Glutamatergic neuron (in vitro differentiated cells): ENCODE data around the gene TAB3. TPM values are rescaled to one million over a fixed set of nuclear protein-coding genes. Genes with fewer than 3 reads are reported as not detected.

Experiments
- DNase-seq: peaks from one replicate; pipeline ENCODE4 v3.0.0; 2022
- H3K27ac Mint-ChIP-seq: one replicate; pipeline ENCODE4 v1.8.0; 2020; ENCODE audit warnings: mild to moderate bottlenecking, mixed read lengths, inconsistent platforms; ENCODE audit not compliant: unreplicated experiment
- H3K27me3 Mint-ChIP-seq: one replicate; pipeline ENCODE4 v1.8.0; 2020; ENCODE audit warnings: mild to moderate bottlenecking, moderate library complexity, mixed read lengths, inconsistent platforms; ENCODE audit not compliant: unreplicated experiment
- H3K36me3 Mint-ChIP-seq: one replicate; pipeline ENCODE4 v1.8.0; 2020; ENCODE audit warnings: mild to moderate bottlenecking, mixed read lengths, inconsistent platforms; ENCODE audit not compliant: unreplicated experiment
- H3K4me1 Mint-ChIP-seq: one replicate; pipeline ENCODE4 v1.8.0; 2020; ENCODE audit warnings: mild to moderate bottlenecking, low read depth, mixed read lengths, inconsistent platforms; ENCODE audit not compliant: unreplicated experiment
- H3K4me3 Mint-ChIP-seq: one replicate; pipeline ENCODE4 v1.8.0; 2020; ENCODE audit warnings: mild to moderate bottlenecking, mixed read lengths, inconsistent platforms; ENCODE audit not compliant: unreplicated experiment
- H3K9me3 Mint-ChIP-seq: one replicate; pipeline ENCODE4 v1.8.0; 2020; ENCODE audit warnings: mild to moderate bottlenecking, moderate library complexity, mixed read lengths, inconsistent platforms; ENCODE audit not compliant: unreplicated experiment
- CTCF ChIP-seq: fragments of 200-600 bp; sonication (generic); IDR thresholded peaks from one replicate; pipeline ENCODE4 v1.5.0; 2021; ENCODE audit not compliant: partially characterized antibody, unreplicated experiment
- total RNA-seq: library from RNA; stranded (reverse); fragmentation: NEBNext Ultra II Directional; extraction: Animal tissue kit (Norgen Biotek cat#: 25700); gene quantifications from one replicate; pipeline ENCODE4 v1.2.1, GENCODE V29; 2021; ENCODE audit not compliant: unreplicated experiment

The TAB3 gene
- total RNA-seq, 1 donor from 2014 or later = 19.9 TPM

- Mint-ChIP-seq H3K4me3 (no peak overlapping the region), H3K27me3 (no peaks in the 10 kb centered on the region), H3K4me1 (peaks cover 4% of the 10 kb centered on the region), H3K36me3 (no peaks in the 10 kb centered on the region), H3K27ac (no peak overlapping the region), H3K9me3 (no peaks in the 10 kb centered on the region)
- TF ChIP-seq CTCF = no peak
- DNase-seq = no peak
Measured at GRCh38 chrX:30881390-30881789, 7.7 kb downstream of the TAB3 start.

- no peak for TF ChIP-seq CTCF
- H3K4me3 Mint-ChIP-seq = no peak overlapping the region
- H3K27ac Mint-ChIP-seq = no peak overlapping the region
- H3K27me3 Mint-ChIP-seq = no peaks in the 10 kb centered on the region
- DNase-seq = no peak
- H3K9me3 Mint-ChIP-seq = no peaks in the 10 kb centered on the region
- H3K36me3 Mint-ChIP-seq = no peaks in the 10 kb centered on the region
- H3K4me1 Mint-ChIP-seq = peaks cover 4% of the 10 kb centered on the region
Measured at GRCh38 chrX:30880058-30880457, 9.0 kb downstream of the TAB3 start.

- TF ChIP-seq CTCF = no peak
- Mint-ChIP-seq H3K4me1 (peaks cover 4% of the 10 kb centered on the region), H3K4me3 (no peak overlapping the region), H3K27ac (no peak overlapping the region), H3K27me3 (no peaks in the 10 kb centered on the region), H3K36me3 (no peaks in the 10 kb centered on the region), H3K9me3 (no peaks in the 10 kb centered on the region)
- DNase-seq = no peak
Measured at GRCh38 chrX:30876367-30876766, 12.7 kb downstream of the TAB3 start.

- H3K36me3 Mint-ChIP-seq = no peaks in the 10 kb centered on the region
- H3K4me1 Mint-ChIP-seq = peaks cover 4% of the 10 kb centered on the region
- H3K27ac Mint-ChIP-seq = no peak overlapping the region
- H3K9me3 Mint-ChIP-seq = no peaks in the 10 kb centered on the region
- H3K27me3 Mint-ChIP-seq = no peaks in the 10 kb centered on the region
- no peak overlapping the region for H3K4me3 Mint-ChIP-seq
- TF ChIP-seq CTCF = no peak
- no peak for DNase-seq
Measured at GRCh38 chrX:30875957-30876356, 13.1 kb downstream of the TAB3 start.

GRCh38 chrX:30874851-30875250, 14.2 kb downstream of the TAB3 start:
- Mint-ChIP-seq H3K4me1 (peaks cover 5% of the 10 kb centered on the region), H3K4me3 (no peak overlapping the region), H3K9me3 (no peaks in the 10 kb centered on the region), H3K36me3 (no peaks in the 10 kb centered on the region), H3K27me3 (no peaks in the 10 kb centered on the region), H3K27ac (no peak overlapping the region)
- DNase-seq = no peak
- no peak for TF ChIP-seq CTCF
